ENCODE data around the gene PITPNC1. TPM values are rescaled to one million over a fixed set of nuclear protein-coding genes. Genes with fewer than 3 reads are reported as not detected.
"Not testable (repeated sequence)": the region's sequence is repeated elsewhere in the genome, so short reads cannot be mapped to it uniquely, and the experiment has no call there.

The PITPNC1 gene
- total RNA-seq, 1 donor from 2014 or later: 70.9 TPM

DNA sequence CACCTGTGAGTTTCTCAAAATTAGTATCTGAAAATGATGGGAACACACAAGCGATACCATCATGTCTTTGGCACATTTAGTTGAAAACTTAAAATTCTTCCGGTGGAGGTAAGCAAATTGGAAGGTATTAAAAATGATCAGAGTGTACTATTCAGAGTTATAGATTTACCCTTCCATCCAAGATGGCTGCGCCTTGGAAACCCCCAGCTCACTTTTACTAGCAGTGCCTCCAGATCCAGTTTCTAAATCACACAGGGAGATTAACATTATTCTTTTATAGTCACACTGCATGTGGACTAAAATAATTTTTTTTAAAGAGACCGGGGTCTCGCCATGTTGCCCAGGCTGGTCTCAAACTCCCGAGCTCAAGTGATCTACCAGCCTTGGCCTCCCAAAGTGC, 15.0 kb downstream of the PITPNC1 start:
- FAIRE-seq: no peak
- no peak for DNase-seq (ENCODE audit: low spot score in 2 of 2)

- no peak for DNase-seq (ENCODE audit: low spot score in 2 of 2)
- no peak for FAIRE-seq
Observed at GRCh38 chr17:67393809-67394397, 16.8 kb downstream of the PITPNC1 start.

DNA sequence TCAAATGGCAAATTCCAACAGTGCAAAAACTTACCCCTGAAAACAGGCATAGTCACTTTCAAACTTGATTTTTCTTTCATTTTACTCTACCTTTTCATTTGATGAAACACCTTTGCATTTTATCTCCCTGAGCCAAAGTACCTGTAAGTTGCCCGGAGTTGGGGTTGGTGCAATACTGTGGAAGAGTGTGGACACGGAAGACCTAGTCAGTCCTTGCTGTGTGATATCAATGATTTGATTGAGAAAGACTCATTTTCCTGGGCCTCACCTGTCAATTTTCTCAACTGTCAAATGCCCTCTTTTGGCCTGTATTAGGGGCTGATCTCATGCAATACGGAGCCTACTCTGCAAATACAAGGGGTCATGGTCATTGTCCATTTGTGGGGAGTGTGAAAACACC, 22.6 kb downstream of the PITPNC1 start:
- FAIRE-seq: no peak

DNA sequence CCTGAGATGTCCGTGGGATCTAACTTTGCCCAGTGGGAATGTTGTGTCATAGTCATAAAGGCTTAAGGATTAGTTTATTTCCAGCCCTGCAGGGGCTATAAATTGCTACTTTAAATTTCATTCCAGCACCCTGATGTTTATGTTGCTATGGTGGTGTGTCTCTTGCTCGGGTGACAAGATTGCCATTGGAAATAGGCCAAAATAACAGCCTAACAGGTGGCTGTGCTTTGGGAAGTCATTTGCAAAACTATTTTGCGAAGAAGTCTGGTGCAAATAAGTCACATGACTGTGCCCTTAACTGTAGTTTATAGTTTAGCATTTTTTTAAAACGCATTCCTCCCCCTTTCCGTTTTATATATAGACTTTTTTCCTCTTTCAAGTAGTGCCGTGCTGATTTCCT, 23.1 kb downstream of the PITPNC1 start:
- DNase-seq (ENCODE audit: low spot score in 2 of 2): no peak
- FAIRE-seq: no peak

More for the DNA sequence above, 22.6 kb downstream of the PITPNC1 start:
- no peak for DNase-seq (ENCODE audit: low spot score in 2 of 2)

DNA sequence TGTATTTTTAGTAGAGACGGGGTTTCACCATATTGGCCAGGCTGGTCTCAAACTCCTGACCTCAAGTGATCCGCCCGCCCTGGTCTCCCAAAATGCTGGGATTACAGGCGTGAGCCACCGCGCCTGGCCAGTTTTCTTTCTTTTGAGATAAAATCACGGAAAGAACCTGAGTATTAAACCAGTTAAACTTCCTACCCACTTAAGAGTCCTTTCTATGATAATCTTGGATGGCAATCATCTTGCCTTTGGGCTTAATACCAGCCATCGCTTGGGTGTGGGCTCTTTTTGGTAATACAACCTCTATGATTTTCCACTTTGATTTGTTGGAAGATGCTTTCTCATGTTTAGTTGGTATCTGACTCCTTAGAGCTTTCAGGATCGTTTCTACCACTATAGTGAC, 24.0 kb downstream of the PITPNC1 start:
- DNase-seq (ENCODE audit: low spot score in 2 of 2): no peak
- no peak for FAIRE-seq

DNA sequence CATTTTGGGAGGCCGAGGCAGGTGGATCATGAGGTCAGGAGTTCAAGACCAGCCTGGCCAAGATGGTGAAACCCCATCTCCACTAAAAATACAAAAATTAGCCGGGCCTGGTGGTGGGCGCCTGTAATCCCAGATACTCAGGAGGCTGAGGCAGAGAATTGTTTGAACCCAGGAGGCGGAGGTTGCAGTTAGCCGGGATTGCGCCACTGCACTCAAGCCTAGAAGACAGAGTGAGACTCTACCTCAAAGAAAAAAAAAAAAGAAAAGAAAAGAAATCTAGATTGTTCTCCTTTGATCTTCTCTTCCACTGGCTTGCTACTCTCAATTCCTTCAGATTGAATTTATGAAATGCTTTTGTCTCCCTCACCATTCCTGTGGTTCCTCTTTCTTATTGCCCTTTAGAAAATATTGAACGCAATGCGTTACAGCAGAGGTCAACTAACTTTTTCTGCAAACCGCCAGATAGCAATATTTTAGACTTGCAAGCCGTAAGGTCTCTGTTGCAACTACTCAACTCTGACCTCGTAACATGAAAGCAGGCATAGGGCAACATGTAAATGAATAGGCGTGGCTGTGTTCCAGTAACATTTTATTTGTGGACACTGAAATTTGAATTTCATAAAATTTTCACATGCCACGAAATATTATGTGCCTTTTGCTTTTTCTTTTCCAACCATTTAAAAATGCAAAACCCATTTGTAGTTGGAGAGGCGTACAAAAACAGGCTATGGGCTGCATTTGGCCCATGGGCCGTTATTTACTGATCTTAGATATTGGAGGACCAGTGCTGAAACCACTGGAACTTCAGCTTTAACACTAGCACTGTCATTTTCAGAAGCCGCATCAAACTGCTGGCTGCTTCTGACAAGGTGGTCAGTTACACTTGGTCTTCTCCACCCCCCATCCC, 24.8 kb downstream of the PITPNC1 start:
- no peak for DNase-seq (ENCODE audit: low spot score in 2 of 2)
- no peak for FAIRE-seq

GRCh38 chr17:67403065-67403464, 26.0 kb downstream of the PITPNC1 start:
- no peak for DNase-seq (ENCODE audit: low spot score in 2 of 2)
- FAIRE-seq: no peak

DNA sequence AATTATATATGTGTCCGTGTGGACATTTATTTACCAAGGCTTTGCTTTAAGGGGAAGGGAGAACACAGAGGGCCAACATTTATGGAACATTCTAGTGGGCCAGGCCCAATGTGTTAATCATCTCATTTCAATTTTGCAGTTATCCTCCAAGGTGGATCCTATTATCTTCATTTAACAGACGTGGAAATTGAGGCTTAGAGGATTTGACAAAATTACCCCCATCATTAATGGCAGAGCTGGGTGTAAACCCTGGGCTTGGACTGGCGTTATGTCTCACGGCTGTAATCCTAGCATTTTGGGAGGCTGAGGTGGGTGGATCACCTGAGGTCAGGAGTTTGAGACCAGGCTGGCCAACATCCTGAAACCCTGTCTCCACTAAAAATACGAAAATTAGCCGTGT, 26.4 kb downstream of the PITPNC1 start:
- FAIRE-seq: no peak

DNA sequence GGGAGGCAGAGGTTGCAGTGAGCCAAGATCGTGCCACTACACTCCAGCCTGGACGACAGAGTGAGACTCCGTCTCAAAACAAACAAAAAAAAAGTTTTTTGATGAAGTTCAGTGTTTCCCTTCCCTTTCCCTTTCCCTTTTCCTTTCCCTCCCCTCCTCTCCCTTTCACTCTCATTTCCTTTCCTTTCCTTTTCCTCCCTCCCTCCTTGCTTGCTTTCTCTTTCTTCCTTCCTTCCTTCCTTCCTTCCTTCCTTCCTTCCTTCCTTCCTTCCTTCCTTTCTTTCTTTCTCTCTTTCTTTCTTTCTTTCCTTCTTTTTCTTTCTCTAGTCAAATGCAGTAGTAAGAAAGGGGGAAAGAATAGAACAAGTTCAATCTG, 31.4 kb downstream of the PITPNC1 start:
- not testable (repeated sequence) for DNase-seq (ENCODE audit: low spot score in 2 of 2); FAIRE-seq

More for the DNA sequence above, 26.4 kb downstream of the PITPNC1 start:
- DNase-seq (ENCODE audit: low spot score in 2 of 2): no peak

GRCh38 chr17:67411397-67411796, 34.3 kb downstream of the PITPNC1 start:
- FAIRE-seq (no peak), DNase-seq (ENCODE audit: low spot score in 2 of 2) (no peak)

GRCh38 chr17:67412032-67412431, 35.0 kb downstream of the PITPNC1 start:
- DNase-seq (ENCODE audit: low spot score in 2 of 2): no peak
- no peak for FAIRE-seq

DNA sequence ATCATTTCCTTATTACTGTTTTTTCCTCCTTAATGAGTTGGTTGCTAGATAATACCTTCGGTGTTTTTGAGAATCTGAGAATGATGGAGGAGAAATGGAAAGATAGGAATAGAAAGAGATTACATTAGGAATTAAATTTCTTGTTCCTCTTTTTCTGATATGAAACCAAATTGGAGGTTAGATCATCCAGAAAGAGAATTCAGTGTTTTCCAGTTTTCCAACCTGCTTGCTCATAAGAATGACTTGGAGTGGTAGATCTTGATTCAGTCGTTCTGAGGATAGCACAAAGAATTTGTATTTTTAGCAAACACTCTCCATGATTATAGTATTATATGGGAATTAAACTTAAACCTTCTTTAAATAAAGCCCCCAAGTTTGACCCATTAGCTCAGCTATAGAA, 35.9 kb downstream of the PITPNC1 start:
- DNase-seq (ENCODE audit: low spot score in 2 of 2) (no peak), FAIRE-seq (no peak)

GRCh38 chr17:67413388-67413787, 36.3 kb downstream of the PITPNC1 start:
- FAIRE-seq: no peak

DNA sequence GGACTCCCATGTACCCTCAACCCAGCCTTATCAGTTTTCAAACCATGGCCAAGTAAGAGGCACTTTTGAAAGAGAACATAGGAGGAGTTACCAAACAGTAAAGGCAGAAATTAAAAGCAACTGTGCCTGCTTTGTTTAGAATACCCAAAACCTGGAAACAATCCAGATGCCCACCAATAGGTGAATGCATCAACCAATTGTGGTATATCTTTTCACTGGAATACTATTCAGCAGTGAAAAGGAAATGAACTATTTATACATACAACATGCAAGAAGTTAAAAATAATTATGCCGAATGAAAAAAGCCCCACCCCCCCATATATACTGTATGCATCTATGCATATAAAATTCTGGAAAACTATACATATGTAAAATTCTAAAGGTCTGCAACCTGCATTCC, 37.0 kb downstream of the PITPNC1 start:
- no peak for FAIRE-seq
- no peak for DNase-seq (ENCODE audit: low spot score in 2 of 2)

More at GRCh38 chr17:67413388-67413787, 36.3 kb downstream of the PITPNC1 start:
- DNase-seq (ENCODE audit: low spot score in 2 of 2): no peak

GRCh38 chr17:67414559-67414958, 37.5 kb downstream of the PITPNC1 start:
- no peak for DNase-seq (ENCODE audit: low spot score in 2 of 2)
- FAIRE-seq: no peak

GRCh38 chr17:67415291-67415690, 38.2 kb downstream of the PITPNC1 start:
- DNase-seq (ENCODE audit: low spot score in 2 of 2) (no peak), FAIRE-seq (no peak)

DNA sequence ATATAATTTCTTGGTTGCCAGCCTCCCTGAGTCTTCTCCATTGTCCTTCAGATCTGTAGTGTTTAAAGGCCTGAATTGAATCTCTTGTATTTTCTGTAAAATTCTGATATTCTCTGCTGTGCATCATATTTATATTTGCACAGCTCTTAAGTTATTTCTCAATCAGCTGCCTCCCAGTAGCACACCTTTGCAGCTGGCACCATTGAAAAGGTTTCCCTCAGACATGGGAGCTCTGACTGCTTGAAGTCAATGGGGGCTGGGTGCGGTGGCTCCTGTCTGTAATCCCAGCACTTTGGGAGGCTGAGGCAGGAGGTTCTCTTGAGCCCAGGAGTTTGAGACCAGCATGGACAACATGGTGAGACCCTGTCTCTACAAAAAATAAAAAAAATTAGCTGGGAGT, 40.4 kb downstream of the PITPNC1 start:
- FAIRE-seq (no peak), DNase-seq (ENCODE audit: low spot score in 2 of 2) (no peak)

GRCh38 chr17:67420994-67421393, 43.9 kb downstream of the PITPNC1 start:
- DNase-seq (ENCODE audit: low spot score in 2 of 2): no peak
- FAIRE-seq: no peak

GRCh38 chr17:67421869-67422273, 44.8 kb downstream of the PITPNC1 start:
- FAIRE-seq: no peak

DNA sequence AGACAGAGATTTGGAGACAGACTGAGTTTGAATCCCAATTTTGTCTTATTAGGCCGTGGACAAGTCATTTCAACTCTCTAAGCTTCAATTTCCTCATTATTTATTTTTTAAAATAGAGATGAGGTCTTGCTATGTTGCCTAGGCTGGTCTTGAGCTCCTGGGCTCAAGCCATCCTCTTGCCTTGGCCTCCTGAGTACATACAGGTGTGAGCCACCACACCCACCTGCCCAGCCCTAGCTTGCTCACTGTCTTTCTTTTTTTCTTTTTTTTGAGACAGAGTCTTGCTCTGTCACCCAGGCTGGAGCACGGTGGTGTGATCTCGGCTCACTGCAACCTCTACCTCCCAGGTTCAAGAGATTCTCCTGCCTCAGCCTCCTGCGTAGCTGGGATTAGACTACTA, 45.2 kb downstream of the PITPNC1 start:
- DNase-seq (ENCODE audit: low spot score in 2 of 2); FAIRE-seq: not testable (repeated sequence)

More at GRCh38 chr17:67421869-67422273, 44.8 kb downstream of the PITPNC1 start:
- DNase-seq (ENCODE audit: low spot score in 2 of 2): no peak

DNA sequence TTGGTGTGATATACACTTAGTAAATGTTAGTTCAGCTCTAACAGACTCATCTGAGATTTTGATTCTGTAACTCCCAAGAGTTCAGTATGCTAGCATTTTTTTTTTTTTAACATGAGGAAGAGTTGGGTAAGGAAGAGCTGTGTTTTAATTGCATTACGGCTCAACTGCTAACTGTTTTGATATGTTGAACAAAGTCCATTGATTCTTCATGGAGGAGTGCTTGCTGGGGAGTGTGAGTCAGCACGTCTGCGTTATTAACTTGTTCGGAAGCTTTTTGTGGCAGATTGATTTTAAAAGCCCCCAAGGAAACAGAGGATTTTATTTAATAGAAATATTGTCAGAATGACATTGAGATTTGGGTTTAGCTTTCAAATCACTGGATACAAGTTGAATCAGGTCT, 45.8 kb downstream of the PITPNC1 start:
- FAIRE-seq (no peak), DNase-seq (ENCODE audit: low spot score in 2 of 2) (no peak)
